ENCODE measurements around the gene NTN4. TPM values are rescaled to one million over a fixed set of nuclear protein-coding genes. Genes with fewer than 3 reads are reported as not detected.

Gene NTN4
- total and polyA plus RNA-seq, 4 donors, result 3.2 to 30.5 (median 15.0) TPM

DNA sequence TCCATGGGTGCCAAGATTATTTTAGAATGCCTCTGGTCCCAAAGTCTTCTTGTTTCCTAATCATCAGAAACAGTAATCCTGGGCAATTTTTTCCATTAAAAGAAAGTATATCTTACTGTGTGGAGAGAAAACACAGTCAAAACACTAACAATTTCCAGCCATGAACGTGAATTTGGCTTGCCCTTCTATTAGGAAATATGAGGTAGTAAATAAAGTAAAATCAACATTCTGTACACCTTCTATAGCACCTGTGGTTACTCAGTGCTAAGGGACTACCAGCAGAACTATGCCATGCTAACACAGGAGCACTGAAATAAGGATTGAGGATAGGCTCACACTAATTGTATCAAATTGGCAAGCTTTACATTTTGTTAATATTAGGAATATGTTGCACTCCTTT is 60.1 kb downstream of the NTN4 start (continued):
- no peak for TF ChIP-seq TAF1 (conservative IDR thresholded peaks at IDR 0.05)
- no peak for TF ChIP-seq RXRA (IDR thresholded peaks at IDR 0.05)
- no peak for TF ChIP-seq NR2F2 (IDR thresholded peaks at IDR 0.05)
- TF ChIP-seq, protein P1, sequence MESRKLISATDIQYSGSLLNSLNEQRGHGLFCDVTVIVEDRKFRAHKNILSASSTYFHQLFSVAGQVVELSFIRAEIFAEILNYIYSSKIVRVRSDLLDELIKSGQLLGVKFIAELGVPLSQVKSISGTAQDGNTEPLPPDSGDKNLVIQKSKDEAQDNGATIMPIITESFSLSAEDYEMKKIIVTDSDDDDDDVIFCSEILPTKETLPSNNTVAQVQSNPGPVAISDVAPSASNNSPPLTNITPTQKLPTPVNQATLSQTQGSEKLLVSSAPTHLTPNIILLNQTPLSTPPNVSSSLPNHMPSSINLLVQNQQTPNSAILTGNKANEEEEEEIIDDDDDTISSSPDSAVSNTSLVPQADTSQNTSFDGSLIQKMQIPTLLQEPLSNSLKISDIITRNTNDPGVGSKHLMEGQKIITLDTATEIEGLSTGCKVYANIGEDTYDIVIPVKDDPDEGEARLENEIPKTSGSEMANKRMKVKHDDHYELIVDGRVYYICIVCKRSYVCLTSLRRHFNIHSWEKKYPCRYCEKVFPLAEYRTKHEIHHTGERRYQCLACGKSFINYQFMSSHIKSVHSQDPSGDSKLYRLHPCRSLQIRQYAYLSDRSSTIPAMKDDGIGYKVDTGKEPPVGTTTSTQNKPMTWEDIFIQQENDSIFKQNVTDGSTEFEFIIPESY (IDR thresholded peaks at IDR 0.05), result no peak
- TF ChIP-seq RAD21 (IDR thresholded peaks at IDR 0.05), result no peak

DNA sequence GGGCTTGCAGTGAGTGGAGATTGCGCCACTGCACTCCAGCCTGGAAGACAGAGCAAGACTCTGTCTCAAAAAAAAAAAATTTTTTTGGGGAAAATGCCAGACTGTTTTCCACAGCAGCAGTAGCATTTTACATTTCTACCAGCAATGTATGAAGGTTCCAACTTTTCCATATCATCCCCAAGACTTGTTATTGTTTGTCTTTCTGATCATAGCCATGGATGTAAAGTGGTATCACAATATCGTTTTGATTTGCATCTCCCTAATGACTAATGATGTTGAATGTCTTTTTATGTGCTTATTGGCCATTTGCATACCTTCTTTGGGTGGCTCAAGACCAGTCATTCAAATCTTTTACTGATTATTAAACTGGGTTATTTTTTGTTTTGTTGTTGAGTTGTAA is 63.7 kb downstream of the NTN4 start:
- no peaks in the 10 kb centered on the region for H3K4me1 ChIP-seq (ENCODE audit: control insufficient read depth in 4 of 4, insufficient read depth in 4 of 4, low read length in 3 of 4)
- no peak for DNase-seq (ENCODE audit: low spot score)
- no peak overlapping the region for H3K27ac ChIP-seq (ENCODE audit: low read depth in 1 of 2, low read length in 2 of 2)
- TF ChIP-seq, protein P2, sequence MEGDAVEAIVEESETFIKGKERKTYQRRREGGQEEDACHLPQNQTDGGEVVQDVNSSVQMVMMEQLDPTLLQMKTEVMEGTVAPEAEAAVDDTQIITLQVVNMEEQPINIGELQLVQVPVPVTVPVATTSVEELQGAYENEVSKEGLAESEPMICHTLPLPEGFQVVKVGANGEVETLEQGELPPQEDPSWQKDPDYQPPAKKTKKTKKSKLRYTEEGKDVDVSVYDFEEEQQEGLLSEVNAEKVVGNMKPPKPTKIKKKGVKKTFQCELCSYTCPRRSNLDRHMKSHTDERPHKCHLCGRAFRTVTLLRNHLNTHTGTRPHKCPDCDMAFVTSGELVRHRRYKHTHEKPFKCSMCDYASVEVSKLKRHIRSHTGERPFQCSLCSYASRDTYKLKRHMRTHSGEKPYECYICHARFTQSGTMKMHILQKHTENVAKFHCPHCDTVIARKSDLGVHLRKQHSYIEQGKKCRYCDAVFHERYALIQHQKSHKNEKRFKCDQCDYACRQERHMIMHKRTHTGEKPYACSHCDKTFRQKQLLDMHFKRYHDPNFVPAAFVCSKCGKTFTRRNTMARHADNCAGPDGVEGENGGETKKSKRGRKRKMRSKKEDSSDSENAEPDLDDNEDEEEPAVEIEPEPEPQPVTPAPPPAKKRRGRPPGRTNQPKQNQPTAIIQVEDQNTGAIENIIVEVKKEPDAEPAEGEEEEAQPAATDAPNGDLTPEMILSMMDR (IDR thresholded peaks at IDR 0.05; ENCODE audit: low read depth, low read length, missing input control), result no peak
- TF ChIP-seq EGR1 (IDR thresholded peaks at IDR 0.05; ENCODE audit: low read depth in 2 of 2) (no peak), GABPA (IDR thresholded peaks at IDR 0.05 in 1 of 2, conservative IDR thresholded peaks at IDR 0.05 in 1 of 2) (no peak), TAF1 (conservative IDR thresholded peaks at IDR 0.05) (no peak), NR2F2 (IDR thresholded peaks at IDR 0.05) (no peak), FOXA1 (IDR thresholded peaks at IDR 0.05) (no peak), RXRA (IDR thresholded peaks at IDR 0.05) (no peak), HNF4A (conservative IDR thresholded peaks at IDR 0.05) (no peak), JUND (IDR thresholded peaks at IDR 0.05) (no peak), RAD21 (IDR thresholded peaks at IDR 0.05) (no peak)
- TF ChIP-seq, protein P3, sequence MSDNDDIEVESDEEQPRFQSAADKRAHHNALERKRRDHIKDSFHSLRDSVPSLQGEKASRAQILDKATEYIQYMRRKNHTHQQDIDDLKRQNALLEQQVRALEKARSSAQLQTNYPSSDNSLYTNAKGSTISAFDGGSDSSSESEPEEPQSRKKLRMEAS (IDR thresholded peaks at IDR 0.05), result no peak
- H3K36me3 ChIP-seq (ENCODE audit: control insufficient read depth in 4 of 4, insufficient read depth in 3 of 4, low read depth in 1 of 4, low read length in 3 of 4), result peaks cover 0 to 6% (median 0%) of the 10 kb centered on the region in 4 donors
- H3K9me3 ChIP-seq (ENCODE audit: control insufficient read depth in 4 of 4, low read length in 3 of 4), result no peaks in the 10 kb centered on the region
- no peak overlapping the region for H3K4me3 ChIP-seq (ENCODE audit: low read depth in 1 of 3, low read length in 3 of 3)
- no peaks in the 10 kb centered on the region for H3K27me3 ChIP-seq (ENCODE audit: control insufficient read depth in 4 of 4, insufficient read depth in 4 of 4, low read length in 3 of 4)
- H3K9ac ChIP-seq (ENCODE audit: low read depth in 1 of 2, low read length in 2 of 2), result no peak overlapping the region
- 94% methylated on average over 2 of the region's 2 CpGs for WGBS

DNA sequence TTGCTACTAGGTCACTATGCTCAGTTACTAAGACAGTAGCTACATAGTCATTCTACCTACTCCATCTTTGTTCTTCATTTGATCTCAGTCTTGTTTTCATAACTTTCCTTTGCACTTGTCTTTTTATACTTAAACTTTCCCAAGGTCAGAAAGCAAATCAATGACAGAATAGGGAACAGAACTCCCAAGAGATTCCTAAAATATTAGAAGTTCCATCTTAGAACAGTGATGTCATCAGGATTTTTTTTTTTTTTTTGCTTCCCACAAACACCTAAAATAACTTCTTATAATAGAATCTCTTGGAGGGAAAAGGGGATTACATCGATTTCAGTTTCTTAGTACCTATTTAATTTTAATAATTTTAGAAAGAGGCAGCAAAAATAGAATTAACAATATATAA is 65.8 kb downstream of the NTN4 start:
- no peak overlapping the region for H3K27ac ChIP-seq (ENCODE audit: low read depth in 1 of 2, low read length in 2 of 2)
- no peak for DNase-seq (ENCODE audit: low spot score)
- H3K9ac ChIP-seq (ENCODE audit: low read depth in 1 of 2, low read length in 2 of 2), result no peak overlapping the region
- no peaks in the 10 kb centered on the region for H3K4me1 ChIP-seq (ENCODE audit: control insufficient read depth in 4 of 4, insufficient read depth in 4 of 4, low read length in 3 of 4)
- TF ChIP-seq SP1 (IDR thresholded peaks at IDR 0.05), result no peak
- TF ChIP-seq, protein P3 (IDR thresholded peaks at IDR 0.05), result no peak
- no peak for TF ChIP-seq JUND (IDR thresholded peaks at IDR 0.05)
- TF ChIP-seq NR2F2 (IDR thresholded peaks at IDR 0.05), result no peak
- TF ChIP-seq, protein P4, sequence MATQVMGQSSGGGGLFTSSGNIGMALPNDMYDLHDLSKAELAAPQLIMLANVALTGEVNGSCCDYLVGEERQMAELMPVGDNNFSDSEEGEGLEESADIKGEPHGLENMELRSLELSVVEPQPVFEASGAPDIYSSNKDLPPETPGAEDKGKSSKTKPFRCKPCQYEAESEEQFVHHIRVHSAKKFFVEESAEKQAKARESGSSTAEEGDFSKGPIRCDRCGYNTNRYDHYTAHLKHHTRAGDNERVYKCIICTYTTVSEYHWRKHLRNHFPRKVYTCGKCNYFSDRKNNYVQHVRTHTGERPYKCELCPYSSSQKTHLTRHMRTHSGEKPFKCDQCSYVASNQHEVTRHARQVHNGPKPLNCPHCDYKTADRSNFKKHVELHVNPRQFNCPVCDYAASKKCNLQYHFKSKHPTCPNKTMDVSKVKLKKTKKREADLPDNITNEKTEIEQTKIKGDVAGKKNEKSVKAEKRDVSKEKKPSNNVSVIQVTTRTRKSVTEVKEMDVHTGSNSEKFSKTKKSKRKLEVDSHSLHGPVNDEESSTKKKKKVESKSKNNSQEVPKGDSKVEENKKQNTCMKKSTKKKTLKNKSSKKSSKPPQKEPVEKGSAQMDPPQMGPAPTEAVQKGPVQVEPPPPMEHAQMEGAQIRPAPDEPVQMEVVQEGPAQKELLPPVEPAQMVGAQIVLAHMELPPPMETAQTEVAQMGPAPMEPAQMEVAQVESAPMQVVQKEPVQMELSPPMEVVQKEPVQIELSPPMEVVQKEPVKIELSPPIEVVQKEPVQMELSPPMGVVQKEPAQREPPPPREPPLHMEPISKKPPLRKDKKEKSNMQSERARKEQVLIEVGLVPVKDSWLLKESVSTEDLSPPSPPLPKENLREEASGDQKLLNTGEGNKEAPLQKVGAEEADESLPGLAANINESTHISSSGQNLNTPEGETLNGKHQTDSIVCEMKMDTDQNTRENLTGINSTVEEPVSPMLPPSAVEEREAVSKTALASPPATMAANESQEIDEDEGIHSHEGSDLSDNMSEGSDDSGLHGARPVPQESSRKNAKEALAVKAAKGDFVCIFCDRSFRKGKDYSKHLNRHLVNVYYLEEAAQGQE (IDR thresholded peaks at IDR 0.05), result no peak
- no peak for TF ChIP-seq GABPA (IDR thresholded peaks at IDR 0.05 in 1 of 2, conservative IDR thresholded peaks at IDR 0.05 in 1 of 2)
- no peak for TF ChIP-seq RAD21 (IDR thresholded peaks at IDR 0.05)
- TF ChIP-seq, protein P1 (IDR thresholded peaks at IDR 0.05), result no peak
- H3K27me3 ChIP-seq (ENCODE audit: control insufficient read depth in 4 of 4, insufficient read depth in 4 of 4, low read length in 3 of 4), result no peaks in the 10 kb centered on the region
- 93% methylated on average over 1 of the region's 1 CpG for WGBS
- H3K4me3 ChIP-seq (ENCODE audit: low read depth in 1 of 3, low read length in 3 of 3), result no peak overlapping the region
- H3K36me3 ChIP-seq (ENCODE audit: control insufficient read depth in 4 of 4, insufficient read depth in 3 of 4, low read depth in 1 of 4, low read length in 3 of 4), result peaks cover 0 to 6% (median 0%) of the 10 kb centered on the region in 4 donors
- no peaks in the 10 kb centered on the region for H3K9me3 ChIP-seq (ENCODE audit: control insufficient read depth in 4 of 4, low read length in 3 of 4)

Data from liver (tissue), 9 donors.